Mucosa of rectum (tissue), 2 donors: ENCODE measurements around the gene FBXO15.

ENCODE experiments used
- H3K27ac ChIP-seq, 2 donors: one replicate each; pipeline ENCODE4 v1.7.0; 2013; ENCODE audit warnings: inconsistent platforms in 2 of 2, low read depth in 2 of 2, low read length in 2 of 2
- H3K27me3 ChIP-seq, 2 donors: one replicate each; pipeline ENCODE4 v1.7.0; 2013; ENCODE audit warnings: low read length in 2 of 2; ENCODE audit not compliant: control insufficient read depth in 2 of 2, insufficient read depth in 2 of 2
- H3K36me3 ChIP-seq, 2 donors: one replicate each; pipeline ENCODE4 v1.7.0; 2013; ENCODE audit warnings: low read length in 2 of 2; ENCODE audit not compliant: control insufficient read depth in 2 of 2, insufficient read depth in 2 of 2
- H3K4me1 ChIP-seq, 2 donors: one replicate each; pipeline ENCODE4 v1.7.0; 2013; ENCODE audit warnings: low read length in 2 of 2, mild to moderate bottlenecking in 1 of 2; ENCODE audit not compliant: control insufficient read depth in 2 of 2, insufficient read depth in 2 of 2
- H3K4me3 ChIP-seq, 2 donors: one replicate each; pipeline ENCODE4 v1.7.0; 2013; ENCODE audit warnings: low read length in 2 of 2
- H3K9ac ChIP-seq, 2 donors: one replicate each; pipeline ENCODE4 v1.7.0; 2013; ENCODE audit warnings: low read length in 2 of 2, low read depth in 1 of 2, mild to moderate bottlenecking in 1 of 2
- H3K9me3 ChIP-seq, 2 donors: one replicate each; pipeline ENCODE4 v1.7.0; 2013; ENCODE audit warnings: low read length in 2 of 2; ENCODE audit not compliant: control insufficient read depth in 2 of 2
- donor health status: healthy.
- donor health status: Normal muscosa, but diverticular disease.

The FBXO15 gene, protein sequence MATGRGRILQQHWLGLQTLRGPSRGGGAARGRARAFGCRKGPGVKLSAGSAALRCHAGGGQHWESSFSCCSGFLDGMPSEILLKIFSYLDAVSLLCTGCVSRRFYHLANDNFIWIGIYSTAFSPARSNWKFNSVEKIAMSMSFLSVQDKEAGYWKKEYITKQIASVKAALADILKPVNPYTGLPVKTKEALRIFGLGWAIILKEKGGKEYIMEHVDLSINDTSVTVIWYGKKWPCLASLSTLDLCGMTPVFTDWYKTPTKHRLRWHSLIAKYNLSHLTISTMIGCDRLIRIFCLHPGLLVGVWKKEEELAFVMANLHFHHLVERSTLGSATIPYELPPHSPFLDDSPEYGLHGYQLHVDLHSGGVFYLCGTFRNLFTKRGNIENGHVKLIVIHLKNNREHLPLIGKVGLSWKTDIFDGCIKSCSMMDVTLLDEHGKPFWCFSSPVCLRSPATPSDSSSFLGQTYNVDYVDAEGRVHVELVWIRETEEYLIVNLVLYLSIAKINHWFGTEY

GRCh38 chr18:74147779-74148542, at the start of gene FBXO15, which contains the start of gene TIMM21:
FBXO15 (minus strand) TSS chr18:74147834; CDS start chr18:74147785, 49 bp downstream.
TIMM21 (plus strand) TSS chr18:74148523; CDS start chr18:74148809, 286 bp downstream.
- Histone ChIP-seq H3K27ac (peak within 1 kb of the TSS; percentile 90 to 94), H3K27me3 (no peaks in the 10 kb centered on the region), H3K4me1 (peaks cover 18 to 20% of the 10 kb centered on the region in 2 donors), H3K9ac (peak within 1 kb of the TSS; percentile 87 to 91), H3K4me3 (peak within 1 kb of the TSS; percentile 99 to 100), H3K36me3 (no peaks in the 10 kb centered on the region), H3K9me3 (no peaks in the 10 kb centered on the region)

- Histone ChIP-seq H3K27me3 (peaks cover 0 to 3% of the 10 kb centered on the region in 2 donors), H3K27ac (no peak overlapping the region), H3K4me1 (peaks cover 0 to 16% of the 10 kb centered on the region in 2 donors), H3K9me3 (no peaks in the 10 kb centered on the region), H3K4me3 (peak overlapping the region; percentile 67 to 69), H3K9ac (peak overlapping the region in 1 of 2 donors; percentile 53), H3K36me3 (no peaks in the 10 kb centered on the region)
Measured at GRCh38 chr18:74196220-74197119, 48.8 kb upstream of the FBXO15 start.

GRCh38 chr18:74194691-74195090, 47.1 kb upstream of the FBXO15 start:
- Histone ChIP-seq H3K9me3 (no peaks in the 10 kb centered on the region), H3K4me3 (no peak overlapping the region), H3K27me3 (peaks cover 0 to 3% of the 10 kb centered on the region in 2 donors), H3K36me3 (no peaks in the 10 kb centered on the region), H3K9ac (no peak overlapping the region), H3K27ac (no peak overlapping the region), H3K4me1 (peaks cover 0 to 16% of the 10 kb centered on the region in 2 donors)

GRCh38 chr18:74191577-74191976, 43.9 kb upstream of the FBXO15 start:
- H3K9me3 ChIP-seq, result no peaks in the 10 kb centered on the region
- no peaks in the 10 kb centered on the region for H3K36me3 ChIP-seq
- no peak overlapping the region for H3K4me3 ChIP-seq
- peaks cover 0 to 3% of the 10 kb centered on the region in 2 donors for H3K27me3 ChIP-seq
- no peak overlapping the region for H3K27ac ChIP-seq
- no peaks in the 10 kb centered on the region for H3K4me1 ChIP-seq
- H3K9ac ChIP-seq, result no peak overlapping the region

- H3K9ac ChIP-seq, result no peak overlapping the region
- H3K4me1 ChIP-seq, result no peaks in the 10 kb centered on the region
- H3K36me3 ChIP-seq, result no peaks in the 10 kb centered on the region
- no peaks in the 10 kb centered on the region for H3K9me3 ChIP-seq
- no peak overlapping the region for H3K4me3 ChIP-seq
- H3K27ac ChIP-seq, result no peak overlapping the region
- H3K27me3 ChIP-seq, result peaks cover 0 to 3% of the 10 kb centered on the region in 2 donors
Measured at GRCh38 chr18:74190086-74190485, 42.5 kb upstream of the FBXO15 start.

DNA sequence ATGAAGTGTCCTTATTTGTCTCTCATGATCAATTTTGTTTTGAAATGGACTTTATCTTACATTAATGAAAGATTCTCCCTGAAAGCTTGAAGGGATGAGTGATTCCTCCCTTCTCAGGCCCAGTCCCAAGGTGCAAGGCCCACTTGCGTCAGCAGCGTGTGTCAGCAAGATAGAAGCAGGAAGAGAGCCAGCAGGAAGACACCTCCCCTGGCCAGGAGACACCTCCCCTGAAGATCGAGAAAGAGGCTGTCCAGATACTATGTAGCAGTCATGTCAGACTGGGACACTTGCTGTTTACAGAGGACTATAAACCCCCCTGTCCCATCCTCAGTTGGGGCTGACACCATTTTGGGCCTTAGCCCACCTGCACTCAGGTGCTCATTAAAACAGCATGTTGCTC, 39.0 kb upstream of the FBXO15 start:
- H3K4me3 ChIP-seq, result no peak overlapping the region
- H3K27ac ChIP-seq, result no peak overlapping the region
- no peaks in the 10 kb centered on the region for H3K36me3 ChIP-seq
- H3K9me3 ChIP-seq, result no peaks in the 10 kb centered on the region
- peaks cover 0 to 3% of the 10 kb centered on the region in 2 donors for H3K27me3 ChIP-seq
- H3K4me1 ChIP-seq, result no peaks in the 10 kb centered on the region
- H3K9ac ChIP-seq, result no peak overlapping the region

DNA sequence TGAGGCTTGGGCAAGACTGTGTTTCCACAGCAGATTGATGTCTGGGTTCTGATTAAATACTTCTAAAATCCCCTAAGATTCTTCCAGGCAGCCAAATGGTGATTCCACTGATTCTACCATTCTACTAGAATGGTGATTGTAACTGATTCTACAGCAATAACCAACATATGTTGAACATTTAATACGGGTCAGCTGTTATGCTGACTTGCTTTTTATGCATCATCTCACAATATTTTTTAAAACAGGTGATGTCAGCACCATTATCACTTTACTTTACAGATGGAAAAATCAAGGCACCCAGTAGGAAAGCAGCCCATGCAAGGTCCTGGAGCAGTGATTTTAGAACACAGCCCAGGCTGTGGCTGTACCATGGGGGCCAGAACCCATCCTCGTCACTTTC, 38.2 kb upstream of the FBXO15 start:
- no peaks in the 10 kb centered on the region for H3K36me3 ChIP-seq
- H3K27me3 ChIP-seq, result peaks cover 0 to 3% of the 10 kb centered on the region in 2 donors
- H3K4me3 ChIP-seq, result no peak overlapping the region
- H3K9ac ChIP-seq, result no peak overlapping the region
- no peak overlapping the region for H3K27ac ChIP-seq
- no peaks in the 10 kb centered on the region for H3K4me1 ChIP-seq
- H3K9me3 ChIP-seq, result no peaks in the 10 kb centered on the region

DNA sequence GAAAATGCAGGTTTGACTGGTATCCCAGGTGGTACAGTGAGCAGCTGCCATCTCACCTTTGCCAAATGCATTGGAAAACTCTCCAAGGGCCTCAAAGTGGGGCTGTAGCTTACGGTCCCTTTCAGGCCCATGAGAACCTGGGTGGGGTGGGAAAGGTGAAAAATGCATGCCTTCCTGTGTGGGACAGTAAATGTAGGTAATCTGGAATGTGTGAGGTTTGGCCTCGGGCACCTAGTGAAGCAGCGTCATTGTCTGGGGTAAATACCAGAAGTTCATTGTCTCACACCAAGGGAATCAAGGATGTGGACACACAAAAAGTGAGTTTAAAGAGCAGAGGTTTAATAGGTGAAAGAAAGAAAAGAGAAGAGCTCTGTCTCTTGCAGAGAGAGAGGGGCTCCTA, 37.2 kb upstream of the FBXO15 start:
- no peaks in the 10 kb centered on the region for H3K4me1 ChIP-seq
- no peak overlapping the region for H3K9ac ChIP-seq
- no peak overlapping the region for H3K27ac ChIP-seq
- H3K4me3 ChIP-seq, result no peak overlapping the region
- H3K9me3 ChIP-seq, result no peaks in the 10 kb centered on the region
- H3K36me3 ChIP-seq, result no peaks in the 10 kb centered on the region
- H3K27me3 ChIP-seq, result peaks cover 0 to 3% of the 10 kb centered on the region in 2 donors

DNA sequence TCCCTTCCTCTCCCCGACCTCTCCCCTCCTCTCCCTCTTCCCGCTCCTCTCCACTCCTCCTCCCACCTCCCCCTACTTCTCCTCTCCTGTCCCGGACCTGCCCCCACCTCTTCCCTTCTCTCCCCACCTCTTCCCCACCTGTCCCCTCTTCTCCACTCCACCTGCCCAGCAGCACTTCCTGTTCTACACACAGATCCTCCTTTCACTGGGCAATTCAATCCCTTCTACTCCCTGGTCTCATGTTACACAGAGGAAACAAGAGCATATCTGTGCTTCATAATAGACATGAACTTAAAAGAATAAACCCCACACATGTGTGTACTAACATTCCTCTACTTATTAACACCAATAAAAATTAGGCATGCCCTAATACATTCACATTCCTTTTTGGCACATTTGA, 35.5 kb upstream of the FBXO15 start:
- H3K4me1 ChIP-seq, result no peaks in the 10 kb centered on the region
- H3K36me3 ChIP-seq, result no peaks in the 10 kb centered on the region
- H3K27me3 ChIP-seq, result peaks cover 0 to 3% of the 10 kb centered on the region in 2 donors
- no peak overlapping the region for H3K9ac ChIP-seq
- H3K9me3 ChIP-seq, result no peaks in the 10 kb centered on the region
- H3K27ac ChIP-seq, result no peak overlapping the region
- H3K4me3 ChIP-seq, result no peak overlapping the region
